HCT116 (cell line): Measurements from ENCODE around the gene TSKU. TPM values are rescaled to one million over a fixed set of nuclear protein-coding genes. Genes with fewer than 3 reads are reported as not detected.

Experiments used
- ATAC-seq: fragments of 200-7000 bp; cut with Tn5 transposase; 2 replicates; pipeline ENCODE4 v1.9.1; 2020; ENCODE audit warnings: mild to moderate bottlenecking, moderate library complexity
- BruUV-seq: library from RNA; stranded (reverse); fragments of 400-500 nt; replicated peaks from 2 replicates; lab custom pipeline; 2021; lab: Mats Ljungman, UMichigan
- CTCF ChIA-PET: fragments of 300-600 bp; sonication (Branson Sonifier 250); formaldehyde crosslinking; loops from one replicate; lab custom pipeline; 2021; ENCODE audit warnings: antibody characterized with exemption; lab: Charles Lee
- POLR2A ChIA-PET: fragments of 300-600, 350-600 bp; sonication (Branson Sonifier 250); formaldehyde crosslinking; loops from one replicate; lab custom pipeline; 2021; ENCODE audit warnings: antibody characterized with exemption; lab: Charles Lee
- RAD21 ChIA-PET, 2 experiments: fragments of 300-600 bp; sonication (Branson Sonifier 250); formaldehyde crosslinking; loops; one replicate each; lab custom pipeline; 2023; ENCODE audit warnings: low total read pairs in 2 of 2; ENCODE audit not compliant: uncharacterized antibody in 2 of 2, unreplicated experiment in 2 of 2, low non-redundant PET in 1 of 2; lab: Charles Lee
- DNase-seq: peaks from one replicate; pipeline ENCODE4 v3.0.0-alpha.2; 2010; ENCODE audit warnings: low read depth, low spot score
- H2AFZ ChIP-seq: fragments of 200-600 bp; shearing (Covaris generic), sonication (generic); 2 replicates; pipeline ENCODE4 v1.6.1; 2017; ENCODE audit warnings: low read depth, mixed run types, mixed read lengths, antibody characterized with exemption, low read length; ENCODE audit not compliant: poor library complexity, severe bottlenecking
- H3K27ac ChIP-seq: 2 replicates; pipeline ENCODE4 v1.5.1; 2012; ENCODE audit warnings: low read depth, low read length
- H3K27me3 ChIP-seq: fragments of 200-600 bp; sonication (generic); 2 replicates; pipeline ENCODE4 v1.6.1; 2016; ENCODE audit warnings: mixed run types, low read length, mixed read lengths; ENCODE audit not compliant: insufficient read depth
- H3K36me3 ChIP-seq, 2 experiments: fragments of 200-500 bp in 1 of 2; fragments of 200-600 bp in 1 of 2; sonication (Bioruptor generic) in 1 of 2; sonication (generic) in 1 of 2; 2 replicates each; pipeline versions ENCODE4 v1.5.1 to v1.6.1; 2014 to 2016; ENCODE audit warnings: low read length in 2 of 2, inconsistent platforms in 1 of 2, mixed read lengths in 1 of 2, mixed run types in 1 of 2; ENCODE audit not compliant: insufficient read depth in 2 of 2, control insufficient read depth in 1 of 2
- H3K4me1 ChIP-seq, 2 experiments: fragments of 200-600 bp in 1 of 2; sonication (generic) in 1 of 2; 2 replicates each; pipeline versions ENCODE4 v1.5.1 to v1.6.1; 2012 to 2017; ENCODE audit warnings: low read length in 2 of 2, inconsistent platforms in 1 of 2, mild to moderate bottlenecking in 1 of 2, mixed read lengths in 1 of 2, mixed run types in 1 of 2, moderate library complexity in 1 of 2; ENCODE audit not compliant: insufficient read depth in 2 of 2, control insufficient read depth in 1 of 2
- H3K4me2 ChIP-seq: fragments of 200-600 bp; sonication (generic); 2 replicates; pipeline ENCODE4 v1.6.1; 2017; ENCODE audit warnings: mixed run types, low read length, mixed read lengths
- H3K4me3 ChIP-seq, 2 experiments: fragments of 200-600 bp in 1 of 2; sonication (generic) in 1 of 2; replicated peaks in 1 of 2; 2 replicates each; pipeline ENCODE4 v1.5.1; 2011 to 2016; ENCODE audit warnings: low read length in 2 of 2, control low read depth in 1 of 2, low read depth in 1 of 2, mild to moderate bottlenecking in 1 of 2, mixed read lengths in 1 of 2, mixed run types in 1 of 2
- H3K79me2 ChIP-seq: fragments of 200-600 bp; sonication (generic); 2 replicates; pipeline ENCODE4 v1.6.1; 2017; ENCODE audit warnings: mild to moderate bottlenecking, mixed run types, low read length, moderate library complexity, mixed read lengths; ENCODE audit not compliant: insufficient read depth
- H3K9ac ChIP-seq: fragments of 200-600 bp; sonication (generic); 2 replicates; pipeline ENCODE4 v1.6.1; 2016; ENCODE audit warnings: low read length, mixed read lengths
- H3K9me2 ChIP-seq: fragments of 200-600 bp; sonication (generic), shearing (Covaris generic); 2 replicates; pipeline ENCODE4 v1.6.1; 2017; ENCODE audit warnings: mixed run types, mild to moderate bottlenecking, moderate library complexity; ENCODE audit not compliant: insufficient read depth
- H3K9me3 ChIP-seq, 2 experiments: fragments of 200-500 bp in 1 of 2; fragments of 200-600 bp in 1 of 2; sonication (Bioruptor generic) in 1 of 2; sonication (generic) in 1 of 2; 2 replicates each; pipeline ENCODE4 v1.6.1; 2014 to 2017; ENCODE audit warnings: low read length in 2 of 2, mixed read lengths in 2 of 2, inconsistent platforms in 1 of 2, low read depth in 1 of 2, mild to moderate bottlenecking in 1 of 2, mixed run types in 1 of 2, moderate library complexity in 1 of 2; ENCODE audit not compliant: control insufficient read depth in 1 of 2, insufficient read depth in 1 of 2
- H4K20me1 ChIP-seq: fragments of 200-600 bp; sonication (generic), shearing (Covaris generic); 2 replicates; pipeline ENCODE4 v1.6.1; 2017; ENCODE audit warnings: mixed run types, mild to moderate bottlenecking, moderate library complexity; ENCODE audit not compliant: insufficient read depth
- CBX3 ChIP-seq: IDR thresholded peaks from 2 replicates; pipeline ENCODE4 v1.6.1; 2012; ENCODE audit warnings: low read depth
- EGR1 ChIP-seq: IDR thresholded peaks from 2 replicates; pipeline ENCODE4 v1.6.1; 2012; ENCODE audit warnings: low read depth
- SP1 ChIP-seq: IDR thresholded peaks from 2 replicates; pipeline ENCODE4 v1.6.1; 2012; ENCODE audit warnings: low read depth
- ZFX ChIP-seq: fragments of 450-650 bp; IDR thresholded peaks from 2 replicates; pipeline ENCODE4 v1.6.1; 2017
- intact Hi-C: fragments of 100-400 bp; cut with micrococcal nuclease; formaldehyde crosslinking; loops from 2 replicates; pipeline ENCODE4 v1.10.0; 2022
- total RNA-seq: library from RNA; stranded (reverse); gene quantifications from one replicate; pipeline ENCODE4 v1.2.1, GENCODE V29; 2021; ENCODE audit not compliant: unreplicated experiment
- TF ChIP-seq, protein P1 (sequence below): IDR thresholded peaks from 2 replicates; pipeline ENCODE4 v1.6.1; 2012
- TF ChIP-seq, protein P2 (sequence below): IDR thresholded peaks from 2 replicates; pipeline ENCODE4 v1.6.1; 2012; ENCODE audit warnings: low read depth

TSKU gene
- total RNA-seq, 1 experiment from 2014 or later = 21.9 TPM

- Histone ChIP-seq H3K36me3 (peaks cover 0 to 6% of the 10 kb centered on the region in 2 experiments; a peak in 1 of 4 replicates), H3K4me1 (peaks cover 8 to 33% of the 10 kb centered on the region in 2 experiments)
- CTCF ChIA-PET = no interaction called here
- ATAC-seq (no peak), DNase-seq (no peak)
- BruUV-seq = no TSS peak
- no peak for TF ChIP-seq ZFX
- TF ChIP-seq, protein P1, sequence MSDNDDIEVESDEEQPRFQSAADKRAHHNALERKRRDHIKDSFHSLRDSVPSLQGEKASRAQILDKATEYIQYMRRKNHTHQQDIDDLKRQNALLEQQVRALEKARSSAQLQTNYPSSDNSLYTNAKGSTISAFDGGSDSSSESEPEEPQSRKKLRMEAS = no peak
- no peak for TF ChIP-seq SP1
- TF ChIP-seq EGR1 = no peak
- no peak for TF ChIP-seq CBX3
- TF ChIP-seq, protein P2, sequence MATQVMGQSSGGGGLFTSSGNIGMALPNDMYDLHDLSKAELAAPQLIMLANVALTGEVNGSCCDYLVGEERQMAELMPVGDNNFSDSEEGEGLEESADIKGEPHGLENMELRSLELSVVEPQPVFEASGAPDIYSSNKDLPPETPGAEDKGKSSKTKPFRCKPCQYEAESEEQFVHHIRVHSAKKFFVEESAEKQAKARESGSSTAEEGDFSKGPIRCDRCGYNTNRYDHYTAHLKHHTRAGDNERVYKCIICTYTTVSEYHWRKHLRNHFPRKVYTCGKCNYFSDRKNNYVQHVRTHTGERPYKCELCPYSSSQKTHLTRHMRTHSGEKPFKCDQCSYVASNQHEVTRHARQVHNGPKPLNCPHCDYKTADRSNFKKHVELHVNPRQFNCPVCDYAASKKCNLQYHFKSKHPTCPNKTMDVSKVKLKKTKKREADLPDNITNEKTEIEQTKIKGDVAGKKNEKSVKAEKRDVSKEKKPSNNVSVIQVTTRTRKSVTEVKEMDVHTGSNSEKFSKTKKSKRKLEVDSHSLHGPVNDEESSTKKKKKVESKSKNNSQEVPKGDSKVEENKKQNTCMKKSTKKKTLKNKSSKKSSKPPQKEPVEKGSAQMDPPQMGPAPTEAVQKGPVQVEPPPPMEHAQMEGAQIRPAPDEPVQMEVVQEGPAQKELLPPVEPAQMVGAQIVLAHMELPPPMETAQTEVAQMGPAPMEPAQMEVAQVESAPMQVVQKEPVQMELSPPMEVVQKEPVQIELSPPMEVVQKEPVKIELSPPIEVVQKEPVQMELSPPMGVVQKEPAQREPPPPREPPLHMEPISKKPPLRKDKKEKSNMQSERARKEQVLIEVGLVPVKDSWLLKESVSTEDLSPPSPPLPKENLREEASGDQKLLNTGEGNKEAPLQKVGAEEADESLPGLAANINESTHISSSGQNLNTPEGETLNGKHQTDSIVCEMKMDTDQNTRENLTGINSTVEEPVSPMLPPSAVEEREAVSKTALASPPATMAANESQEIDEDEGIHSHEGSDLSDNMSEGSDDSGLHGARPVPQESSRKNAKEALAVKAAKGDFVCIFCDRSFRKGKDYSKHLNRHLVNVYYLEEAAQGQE = no peak
- TF ChIP-seq, all 23 proteins: peak for 0
- intact Hi-C loops = no loop called here
- H4K20me1 ChIP-seq = no peaks in the 10 kb centered on the region
- no peak overlapping the region for H2AFZ ChIP-seq
- H3K9me3 ChIP-seq = no peaks in the 10 kb centered on the region
- H3K27ac ChIP-seq = no peak overlapping the region
- ChIA-PET RAD21 (no interaction called here), POLR2A (no interaction called here)
- no peaks in the 10 kb centered on the region for H3K27me3 ChIP-seq
- H3K4me2 ChIP-seq = no peak overlapping the region
- no peak overlapping the region for H3K4me3 ChIP-seq
- H3K9me2 ChIP-seq = no peaks in the 10 kb centered on the region
- H3K79me2 ChIP-seq = peaks cover 40% of the 10 kb centered on the region; the same call in 1 of the 2 replicates
- no peak overlapping the region for H3K9ac ChIP-seq
Measured at GRCh38 chr11:76795290-76795935, 12.3 kb downstream of the TSKU start.
